Measurements from ENCODE around the gene TSPAN9. TPM values are rescaled to one million over a fixed set of nuclear protein-coding genes. Genes with fewer than 3 reads are reported as not detected.

Gene TSPAN9
- total RNA-seq, 1 donor: 13.0 TPM

GRCh38 chr12:3307389-3307788, 230.2 kb downstream of the TSPAN9 start:
- peaks cover 5% of the 10 kb centered on the region for H3K27me3 ChIP-seq (ENCODE audit: insufficient read depth, low read length)
- no peak for DNase-seq (ENCODE audit: insufficient read length, low spot score, missing footprints)
- no peak for TF ChIP-seq CTCF (IDR thresholded peaks at IDR 0.05; ENCODE audit: extremely low read depth, low read depth, low read length)

GRCh38 chr12:3308063-3308462, 230.9 kb downstream of the TSPAN9 start:
- H2AFZ ChIP-seq (ENCODE audit: low read length): no peak overlapping the region
- H3K79me2 ChIP-seq (ENCODE audit: insufficient read depth, low read length): no peaks in the 10 kb centered on the region
- TF ChIP-seq CTCF (IDR thresholded peaks at IDR 0.05; ENCODE audit: extremely low read depth, low read depth, low read length): no peak

More at GRCh38 chr12:3307389-3307788, 230.2 kb downstream of the TSPAN9 start:
- H3K79me2 ChIP-seq (ENCODE audit: insufficient read depth, low read length): no peaks in the 10 kb centered on the region
- no peak overlapping the region for H2AFZ ChIP-seq (ENCODE audit: low read length)
- H3K9me3 ChIP-seq (ENCODE audit: low read depth, low read length): no peaks in the 10 kb centered on the region
- H3K4me3 ChIP-seq (ENCODE audit: insufficient read depth, low read length): no peak overlapping the region
- H3K4me1 ChIP-seq (ENCODE audit: insufficient read depth, low read length): peaks cover 11% of the 10 kb centered on the region
- H3K27ac ChIP-seq (ENCODE audit: low read depth, low read length): no peak overlapping the region
- no peak overlapping the region for H3K4me2 ChIP-seq (ENCODE audit: insufficient read depth, low read length)
- H3K36me3 ChIP-seq (ENCODE audit: insufficient read depth, low read length): no peaks in the 10 kb centered on the region
- no peaks in the 10 kb centered on the region for H4K20me1 ChIP-seq (ENCODE audit: insufficient read depth, low read length)

GRCh38 chr12:3308609-3309008, 231.4 kb downstream of the TSPAN9 start:
- no peak for TF ChIP-seq CTCF (IDR thresholded peaks at IDR 0.05; ENCODE audit: extremely low read depth, low read depth, low read length)
- peaks cover 15% of the 10 kb centered on the region for H3K4me1 ChIP-seq (ENCODE audit: insufficient read depth, low read length)
- no peaks in the 10 kb centered on the region for H3K36me3 ChIP-seq (ENCODE audit: insufficient read depth, low read length)
- H2AFZ ChIP-seq (ENCODE audit: low read length): no peak overlapping the region
- no peak overlapping the region for H3K27ac ChIP-seq (ENCODE audit: low read depth, low read length)
- H3K79me2 ChIP-seq (ENCODE audit: insufficient read depth, low read length): no peaks in the 10 kb centered on the region
- peaks cover 5% of the 10 kb centered on the region for H3K27me3 ChIP-seq (ENCODE audit: insufficient read depth, low read length)
- no peaks in the 10 kb centered on the region for H3K9me3 ChIP-seq (ENCODE audit: low read depth, low read length)
- no peaks in the 10 kb centered on the region for H4K20me1 ChIP-seq (ENCODE audit: insufficient read depth, low read length)
- no peak for DNase-seq (ENCODE audit: insufficient read length, low spot score, missing footprints)
- no peak overlapping the region for H3K4me2 ChIP-seq (ENCODE audit: insufficient read depth, low read length)
- no peak overlapping the region for H3K4me3 ChIP-seq (ENCODE audit: insufficient read depth, low read length)

More at GRCh38 chr12:3308063-3308462, 230.9 kb downstream of the TSPAN9 start:
- H4K20me1 ChIP-seq (ENCODE audit: insufficient read depth, low read length): no peaks in the 10 kb centered on the region
- DNase-seq (ENCODE audit: insufficient read length, low spot score, missing footprints): no peak
- H3K4me1 ChIP-seq (ENCODE audit: insufficient read depth, low read length): peaks cover 11% of the 10 kb centered on the region
- no peak overlapping the region for H3K4me2 ChIP-seq (ENCODE audit: insufficient read depth, low read length)
- H3K27me3 ChIP-seq (ENCODE audit: insufficient read depth, low read length): peaks cover 5% of the 10 kb centered on the region
- no peak overlapping the region for H3K4me3 ChIP-seq (ENCODE audit: insufficient read depth, low read length)
- no peak overlapping the region for H3K27ac ChIP-seq (ENCODE audit: low read depth, low read length)
- H3K9me3 ChIP-seq (ENCODE audit: low read depth, low read length): no peaks in the 10 kb centered on the region
- H3K36me3 ChIP-seq (ENCODE audit: insufficient read depth, low read length): no peaks in the 10 kb centered on the region

GRCh38 chr12:3309805-3310204, 232.6 kb downstream of the TSPAN9 start:
- Histone ChIP-seq H2AFZ (ENCODE audit: low read length) (no peak overlapping the region), H3K4me2 (ENCODE audit: insufficient read depth, low read length) (no peak overlapping the region), H3K4me3 (ENCODE audit: insufficient read depth, low read length) (no peak overlapping the region), H3K79me2 (ENCODE audit: insufficient read depth, low read length) (no peaks in the 10 kb centered on the region), H3K27me3 (ENCODE audit: insufficient read depth, low read length) (peaks cover 5% of the 10 kb centered on the region), H3K9me3 (ENCODE audit: low read depth, low read length) (no peaks in the 10 kb centered on the region), H3K36me3 (ENCODE audit: insufficient read depth, low read length) (no peaks in the 10 kb centered on the region), H3K27ac (ENCODE audit: low read depth, low read length) (no peak overlapping the region), H4K20me1 (ENCODE audit: insufficient read depth, low read length) (no peaks in the 10 kb centered on the region), H3K4me1 (ENCODE audit: insufficient read depth, low read length) (peaks cover 12% of the 10 kb centered on the region)
- no peak for TF ChIP-seq CTCF (IDR thresholded peaks at IDR 0.05; ENCODE audit: extremely low read depth, low read depth, low read length)
- DNase-seq (ENCODE audit: insufficient read length, low spot score, missing footprints): no peak

Data from osteoblast (primary cell).